ENCODE results near the gene CNTNAP5. TPM values are rescaled to one million over a fixed set of nuclear protein-coding genes. Genes with fewer than 3 reads are reported as not detected.

The CNTNAP5 gene
- total and polyA plus RNA-seq, 2 experiments from 2014 or later: 0.28 TPM; not detected in 1

DNA sequence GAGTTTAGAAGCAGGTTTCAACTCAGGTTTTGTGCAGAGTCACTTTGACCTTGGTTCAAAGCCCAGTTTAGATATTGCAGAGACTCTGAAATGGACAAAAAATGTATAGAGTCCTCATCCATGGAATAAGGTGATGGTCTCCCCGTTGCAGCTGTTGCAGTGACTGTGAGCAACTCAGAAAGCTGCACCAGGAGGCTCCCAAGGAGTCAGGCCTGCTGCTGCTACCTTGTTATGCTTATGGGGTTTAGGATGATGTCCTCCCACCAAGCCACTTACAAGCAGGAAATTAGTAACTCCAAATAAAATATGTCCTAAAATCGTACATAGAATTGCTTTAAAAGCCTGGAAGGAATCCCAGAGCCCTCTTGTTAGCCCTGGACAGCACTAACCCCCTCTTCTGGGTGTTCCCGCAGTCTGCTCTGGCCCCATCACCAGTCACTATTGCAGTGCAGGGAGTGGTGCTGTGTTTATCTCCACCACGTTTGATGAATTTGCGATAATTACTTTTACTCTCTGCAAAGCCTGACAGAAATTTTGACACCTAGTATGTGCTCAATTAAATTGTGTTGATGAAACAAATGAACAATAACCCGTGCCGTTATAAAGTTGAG, 189.0 kb downstream of the CNTNAP5 start:
- H3K9me2 ChIP-seq (replicated peaks; ENCODE audit: insufficient read depth): no peaks in the 10 kb centered on the region
- H4K20me1 ChIP-seq (ENCODE audit: insufficient read depth, poor library complexity, severe bottlenecking): no peaks in the 10 kb centered on the region
- no peaks in the 10 kb centered on the region for H3K79me2 ChIP-seq
- H3K27ac ChIP-seq: no peak overlapping the region
- H3K4me2 ChIP-seq: no peak overlapping the region
- H3K4me1 ChIP-seq (ENCODE audit: insufficient read depth): no peaks in the 10 kb centered on the region
- DNase-seq (ENCODE audit: low spot score): no peak
- H3K27me3 ChIP-seq: no peaks in the 10 kb centered on the region
- H3K36me3 ChIP-seq (replicated peaks; ENCODE audit: insufficient read depth, low read depth): no peaks in the 10 kb centered on the region
- no peaks in the 10 kb centered on the region for H3K9me3 ChIP-seq (ENCODE audit: low read depth)
- H2AFZ ChIP-seq: no peak overlapping the region
- H3K4me3 ChIP-seq: no peak overlapping the region
- TF ChIP-seq EZH2 (IDR thresholded peaks at IDR 0.05; ENCODE audit: borderline replicate concordance) (no peak), EZH2phosphoT487 (IDR thresholded peaks at IDR 0.05; ENCODE audit: low read depth, severe bottlenecking, unreplicated experiment) (no peak)
- TF ChIP-seq, protein P1, sequence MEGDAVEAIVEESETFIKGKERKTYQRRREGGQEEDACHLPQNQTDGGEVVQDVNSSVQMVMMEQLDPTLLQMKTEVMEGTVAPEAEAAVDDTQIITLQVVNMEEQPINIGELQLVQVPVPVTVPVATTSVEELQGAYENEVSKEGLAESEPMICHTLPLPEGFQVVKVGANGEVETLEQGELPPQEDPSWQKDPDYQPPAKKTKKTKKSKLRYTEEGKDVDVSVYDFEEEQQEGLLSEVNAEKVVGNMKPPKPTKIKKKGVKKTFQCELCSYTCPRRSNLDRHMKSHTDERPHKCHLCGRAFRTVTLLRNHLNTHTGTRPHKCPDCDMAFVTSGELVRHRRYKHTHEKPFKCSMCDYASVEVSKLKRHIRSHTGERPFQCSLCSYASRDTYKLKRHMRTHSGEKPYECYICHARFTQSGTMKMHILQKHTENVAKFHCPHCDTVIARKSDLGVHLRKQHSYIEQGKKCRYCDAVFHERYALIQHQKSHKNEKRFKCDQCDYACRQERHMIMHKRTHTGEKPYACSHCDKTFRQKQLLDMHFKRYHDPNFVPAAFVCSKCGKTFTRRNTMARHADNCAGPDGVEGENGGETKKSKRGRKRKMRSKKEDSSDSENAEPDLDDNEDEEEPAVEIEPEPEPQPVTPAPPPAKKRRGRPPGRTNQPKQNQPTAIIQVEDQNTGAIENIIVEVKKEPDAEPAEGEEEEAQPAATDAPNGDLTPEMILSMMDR (IDR thresholded peaks at IDR 0.05; ENCODE audit: poor library complexity): no peak
- 67% methylated on average over 7 of the region's 7 CpGs for WGBS (ENCODE audit: low lambda C conversion rate, missing lambda C conversion rate)

DNA sequence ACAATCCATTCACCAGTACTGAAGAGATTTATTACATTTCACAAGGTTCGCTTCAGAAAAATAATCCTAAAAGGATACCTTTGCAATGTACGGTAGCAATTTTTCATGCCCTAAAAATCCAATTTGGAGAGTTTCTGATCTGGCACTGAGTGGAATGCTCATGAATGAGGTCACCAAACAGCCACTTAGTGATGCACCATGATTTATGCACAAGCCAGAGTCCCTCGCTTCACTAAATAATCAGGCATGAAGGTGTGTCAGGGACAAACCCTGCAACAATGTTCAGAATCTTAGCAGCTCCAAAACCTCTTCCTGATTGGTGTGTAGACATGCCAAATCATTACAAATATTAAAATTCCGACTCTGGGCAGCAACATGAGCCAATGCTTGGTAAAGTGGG, 221.1 kb downstream of the CNTNAP5 start:
- no peak for DNase-seq (ENCODE audit: low spot score)
- no peaks in the 10 kb centered on the region for H3K79me2 ChIP-seq
- no peaks in the 10 kb centered on the region for H4K20me1 ChIP-seq (ENCODE audit: insufficient read depth, poor library complexity, severe bottlenecking)
- H3K27ac ChIP-seq: no peak overlapping the region
- no peaks in the 10 kb centered on the region for H3K9me2 ChIP-seq (replicated peaks; ENCODE audit: insufficient read depth)
- H2AFZ ChIP-seq: no peak overlapping the region
- H3K9me3 ChIP-seq (ENCODE audit: low read depth): no peaks in the 10 kb centered on the region
- H3K4me2 ChIP-seq: no peak overlapping the region
- TF ChIP-seq EZH2 (IDR thresholded peaks at IDR 0.05; ENCODE audit: borderline replicate concordance) (no peak), EZH2phosphoT487 (IDR thresholded peaks at IDR 0.05; ENCODE audit: low read depth, severe bottlenecking, unreplicated experiment) (no peak)
- TF ChIP-seq, protein P1 (IDR thresholded peaks at IDR 0.05; ENCODE audit: poor library complexity): no peak
- WGBS (ENCODE audit: low lambda C conversion rate, missing lambda C conversion rate): 96% methylated on average over 4 of the region's 4 CpGs
- no peaks in the 10 kb centered on the region for H3K27me3 ChIP-seq
- H3K4me3 ChIP-seq: no peak overlapping the region
- no peaks in the 10 kb centered on the region for H3K4me1 ChIP-seq (ENCODE audit: insufficient read depth)
- no peaks in the 10 kb centered on the region for H3K36me3 ChIP-seq (replicated peaks; ENCODE audit: insufficient read depth, low read depth)

DNA sequence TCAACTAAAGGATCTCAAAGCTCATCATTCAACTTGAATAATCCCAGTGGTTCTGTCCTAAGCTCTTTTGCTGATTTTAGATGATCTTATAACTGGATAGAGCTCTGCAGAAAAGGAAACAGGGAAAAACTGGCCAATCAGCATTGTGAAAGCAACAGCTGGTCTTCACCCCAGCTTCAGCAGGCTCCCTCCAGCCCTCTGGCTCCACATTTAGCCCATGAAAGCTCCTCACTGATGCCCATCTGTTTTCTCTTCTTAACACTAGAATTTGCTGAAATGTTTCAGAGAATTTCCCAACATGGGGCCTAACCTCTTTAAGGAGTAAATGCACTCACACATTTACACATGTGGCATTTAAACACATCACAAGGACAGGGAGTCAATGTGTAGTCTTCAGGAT, 223.3 kb downstream of the CNTNAP5 start:
- Histone ChIP-seq H3K9me2 (replicated peaks; ENCODE audit: insufficient read depth) (no peaks in the 10 kb centered on the region), H4K20me1 (ENCODE audit: insufficient read depth, poor library complexity, severe bottlenecking) (no peaks in the 10 kb centered on the region), H3K36me3 (replicated peaks; ENCODE audit: insufficient read depth, low read depth) (no peaks in the 10 kb centered on the region), H3K9me3 (ENCODE audit: low read depth) (no peaks in the 10 kb centered on the region), H3K4me2 (no peak overlapping the region), H3K27ac (no peak overlapping the region), H2AFZ (no peak overlapping the region), H3K27me3 (no peaks in the 10 kb centered on the region), H3K79me2 (no peaks in the 10 kb centered on the region), H3K4me3 (no peak overlapping the region), H3K4me1 (ENCODE audit: insufficient read depth) (no peaks in the 10 kb centered on the region)
- no peak for DNase-seq (ENCODE audit: low spot score)
- TF ChIP-seq, protein P1 (IDR thresholded peaks at IDR 0.05; ENCODE audit: poor library complexity): no peak
- TF ChIP-seq EZH2 (IDR thresholded peaks at IDR 0.05; ENCODE audit: borderline replicate concordance): no peak
- no peak for TF ChIP-seq EZH2phosphoT487 (IDR thresholded peaks at IDR 0.05; ENCODE audit: low read depth, severe bottlenecking, unreplicated experiment)
